ENCODE measurements around the gene GSTA4. TPM values are rescaled to one million over a fixed set of nuclear protein-coding genes. Genes with fewer than 3 reads are reported as not detected.

The GSTA4 gene, protein sequence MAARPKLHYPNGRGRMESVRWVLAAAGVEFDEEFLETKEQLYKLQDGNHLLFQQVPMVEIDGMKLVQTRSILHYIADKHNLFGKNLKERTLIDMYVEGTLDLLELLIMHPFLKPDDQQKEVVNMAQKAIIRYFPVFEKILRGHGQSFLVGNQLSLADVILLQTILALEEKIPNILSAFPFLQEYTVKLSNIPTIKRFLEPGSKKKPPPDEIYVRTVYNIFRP
- 48.4 TPM for total RNA-seq

DNA sequence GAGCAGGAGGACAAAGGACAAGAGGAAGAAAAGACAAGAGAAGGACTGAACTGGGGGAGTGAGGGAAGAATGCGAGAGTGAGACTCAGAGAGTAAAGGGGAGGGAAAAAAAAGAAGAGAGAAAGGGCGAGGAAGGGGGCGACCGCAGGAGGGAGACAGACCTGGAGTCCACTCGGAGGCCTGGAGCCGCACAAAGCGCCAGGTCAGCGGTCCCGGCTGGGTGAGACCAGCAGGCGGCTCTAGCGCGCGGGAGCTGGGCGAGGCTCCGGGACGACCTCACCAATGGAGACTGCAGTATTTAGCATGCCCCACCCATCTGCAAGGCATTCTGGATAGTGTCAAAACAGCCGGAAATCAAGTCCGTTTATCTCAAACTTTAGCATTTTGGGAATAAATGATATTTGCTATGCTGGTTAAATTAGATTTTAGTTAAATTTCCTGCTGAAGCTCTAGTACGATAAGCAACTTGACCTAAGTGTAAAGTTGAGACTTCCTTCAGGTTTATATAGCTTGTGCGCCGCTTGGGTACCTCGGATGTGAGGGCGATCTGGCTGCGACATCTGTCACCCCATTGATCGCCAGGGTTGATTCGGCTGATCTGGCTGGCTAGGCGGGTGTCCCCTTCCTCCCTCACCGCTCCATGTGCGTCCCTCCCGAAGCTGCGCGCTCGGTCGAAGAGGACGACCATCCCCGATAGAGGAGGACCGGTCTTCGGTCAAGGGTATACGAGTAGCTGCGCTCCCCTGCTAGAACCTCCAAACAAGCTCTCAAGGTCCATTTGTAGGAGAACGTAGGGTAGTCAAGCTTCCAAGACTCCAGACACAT is at the start of gene GSTA4:
Gene GSTA4, minus strand, starts transcription at position 196 of the 824 bp plus-strand sequence. CDS start 1,041 bp downstream, outside the sequence.

Other genes with a start within 250 kb of the GSTA4 start
- not detected for gene GSTA2, start 231.8 kb downstream of the GSTA4 start, total RNA-seq
- gene GSTA1, start 191.5 kb downstream of the GSTA4 start, total RNA-seq = 1.4 TPM
- gene GSTA5, start 154.5 kb downstream of the GSTA4 start, total RNA-seq = not detected
- gene GSTA3, start 85.6 kb downstream of the GSTA4 start, total RNA-seq = not detected
- gene CILK1, start 66.5 kb upstream of the GSTA4 start, total RNA-seq = 12.9 TPM
- 46.8 TPM for gene FBXO9, start 70.1 kb upstream of the GSTA4 start, total RNA-seq
- 0.18 TPM for gene GCM1, start 153.6 kb upstream of the GSTA4 start, total RNA-seq